Keratinocyte (primary cell): ENCODE results near the gene SOCS3.

ENCODE experiments used
- EZH2 ChIP-seq: IDR thresholded peaks from one replicate; pipeline ENCODE4 v1.6.1; 2012; ENCODE audit warnings: inconsistent platforms, mild to moderate bottlenecking, low read length, moderate library complexity
- TF ChIP-seq, protein P1 (sequence below), 3 experiments: IDR thresholded peaks in 1 of 3; conservative IDR thresholded peaks in 1 of 3; optimal IDR thresholded peaks in 1 of 3; 2 replicates in 2 of 3; 3 replicates in 1 of 3; pipeline versions ENCODE3 to v1.5.1; 2011; ENCODE audit warnings: low read length in 3 of 3, mild to moderate bottlenecking in 3 of 3, moderate library complexity in 2 of 3, control low read depth in 1 of 3, inconsistent platforms in 1 of 3; ENCODE audit not compliant: insufficient read depth in 2 of 3; ENCODE audit errors: extremely low read depth in 1 of 3

DNA sequence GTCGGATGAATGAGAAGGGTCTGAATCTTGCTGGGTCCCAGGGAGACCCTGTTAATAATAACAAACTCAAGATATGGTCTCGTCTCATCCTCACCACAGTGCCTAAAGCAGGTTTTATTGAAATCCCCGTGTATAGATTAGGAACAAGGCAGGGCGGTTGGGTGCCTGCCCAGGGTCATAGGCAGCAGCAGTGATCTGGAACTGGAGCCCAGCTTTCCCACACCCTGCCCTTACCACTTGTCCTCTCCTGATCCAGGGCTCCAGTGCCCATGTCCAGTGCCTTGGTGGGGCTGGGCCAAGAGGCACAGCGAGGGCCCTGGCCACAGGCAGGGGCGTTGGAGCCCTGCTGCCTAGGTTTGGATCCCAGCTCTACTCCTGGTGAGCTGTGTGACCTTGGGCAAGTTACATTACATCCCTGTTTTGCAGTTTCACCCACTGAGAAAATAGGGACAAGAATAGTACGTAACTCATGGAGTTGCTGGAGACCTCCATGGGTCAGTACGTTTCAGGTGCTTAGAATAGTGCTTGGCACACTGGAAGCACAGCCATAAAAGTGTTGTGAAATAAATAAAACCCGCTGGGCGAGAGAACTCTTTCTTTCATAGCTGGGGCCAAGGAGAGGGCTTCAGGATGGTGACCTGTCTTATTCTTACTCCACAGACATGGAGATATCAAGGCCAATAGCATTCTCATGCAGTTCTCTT is 13.9 kb downstream of the SOCS3 start:
- no peak for TF ChIP-seq EZH2
- TF ChIP-seq, protein P1, sequence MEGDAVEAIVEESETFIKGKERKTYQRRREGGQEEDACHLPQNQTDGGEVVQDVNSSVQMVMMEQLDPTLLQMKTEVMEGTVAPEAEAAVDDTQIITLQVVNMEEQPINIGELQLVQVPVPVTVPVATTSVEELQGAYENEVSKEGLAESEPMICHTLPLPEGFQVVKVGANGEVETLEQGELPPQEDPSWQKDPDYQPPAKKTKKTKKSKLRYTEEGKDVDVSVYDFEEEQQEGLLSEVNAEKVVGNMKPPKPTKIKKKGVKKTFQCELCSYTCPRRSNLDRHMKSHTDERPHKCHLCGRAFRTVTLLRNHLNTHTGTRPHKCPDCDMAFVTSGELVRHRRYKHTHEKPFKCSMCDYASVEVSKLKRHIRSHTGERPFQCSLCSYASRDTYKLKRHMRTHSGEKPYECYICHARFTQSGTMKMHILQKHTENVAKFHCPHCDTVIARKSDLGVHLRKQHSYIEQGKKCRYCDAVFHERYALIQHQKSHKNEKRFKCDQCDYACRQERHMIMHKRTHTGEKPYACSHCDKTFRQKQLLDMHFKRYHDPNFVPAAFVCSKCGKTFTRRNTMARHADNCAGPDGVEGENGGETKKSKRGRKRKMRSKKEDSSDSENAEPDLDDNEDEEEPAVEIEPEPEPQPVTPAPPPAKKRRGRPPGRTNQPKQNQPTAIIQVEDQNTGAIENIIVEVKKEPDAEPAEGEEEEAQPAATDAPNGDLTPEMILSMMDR (optimal IDR thresholded peaks at IDR 0.05 in 1 of 3, IDR thresholded peaks at IDR 0.05 in 1 of 3, conservative IDR thresholded peaks at IDR 0.05 in 1 of 3; ENCODE audit: extremely low read depth in 1 of 3, insufficient read depth in 2 of 3, low read length in 3 of 3), result no peak
